GM12892 (cell line): ENCODE data around the gene NAIF1.

Experiments
- POLR2A ChIP-seq: IDR thresholded peaks from 2 replicates; pipeline ENCODE4 v1.6.1; 2011; ENCODE audit warnings: low read depth, low read length, control low read depth
- POLR2AphosphoS5 ChIP-seq: IDR thresholded peaks from 2 replicates; pipeline ENCODE4 v1.6.1; 2011; ENCODE audit warnings: low read depth, low read length, control low read depth
- TAF1 ChIP-seq: IDR thresholded peaks from 2 replicates; pipeline ENCODE4 v1.6.1; 2011; ENCODE audit warnings: low read depth, mild to moderate bottlenecking, control low read depth, low read length, borderline replicate concordance

GRCh38 chr9:128020692-128021091 is 46.4 kb downstream of the NAIF1 start:
- TF ChIP-seq POLR2AphosphoS5, result no peak
- no peak for TF ChIP-seq POLR2A
- no peak for TF ChIP-seq TAF1
